SH-SY5Y (cell line): ENCODE measurements around the gene PRKCSH.

Experiments used
- GATA2 ChIP-seq: IDR thresholded peaks from 2 replicates; pipeline ENCODE4 v1.6.1; 2011; ENCODE audit warnings: mild to moderate bottlenecking, low read depth, low read length
- GATA3 ChIP-seq: IDR thresholded peaks from 2 replicates; pipeline ENCODE4 v1.6.1; 2011; ENCODE audit warnings: low read depth, mild to moderate bottlenecking, low read length, moderate library complexity

PRKCSH gene

GRCh38 chr19:11435057-11435832 is at the start of gene PRKCSH, which contains the start of gene ODAD3:
Gene PRKCSH, plus strand, starts transcription at chr19:11435635. Its CDS starts 483 bp downstream, at chr19:11436118.
Gene ODAD3, minus strand, starts transcription at chr19:11435121. Its CDS starts 105 bp downstream, at chr19:11435016.
- no peak for TF ChIP-seq GATA3

GRCh38 chr19:11387162-11388034 is 48.0 kb upstream of the PRKCSH start:
- TF ChIP-seq GATA3, result no peak
- no peak for TF ChIP-seq GATA2

GRCh38 chr19:11390359-11390758 is 45.1 kb upstream of the PRKCSH start:
- no peak for TF ChIP-seq GATA3
- no peak for TF ChIP-seq GATA2

GRCh38 chr19:11390933-11391680 is 44.3 kb upstream of the PRKCSH start:
- TF ChIP-seq GATA3, result no peak
- TF ChIP-seq GATA2, result no peak

GRCh38 chr19:11397089-11397610 is 38.3 kb upstream of the PRKCSH start:
- no peak for TF ChIP-seq GATA2
- no peak for TF ChIP-seq GATA3

GRCh38 chr19:11399667-11400066 is 35.8 kb upstream of the PRKCSH start:
- TF ChIP-seq GATA3 (no peak), GATA2 (no peak)

GRCh38 chr19:11400798-11401197 is 34.6 kb upstream of the PRKCSH start:
- TF ChIP-seq GATA2 (no peak), GATA3 (no peak)

- no peak for TF ChIP-seq GATA3
- TF ChIP-seq GATA2, result no peak
Measured at GRCh38 chr19:11401808-11402543, 33.5 kb upstream of the PRKCSH start.

GRCh38 chr19:11404588-11405222 is 30.7 kb upstream of the PRKCSH start:
- no peak for TF ChIP-seq GATA3
- TF ChIP-seq GATA2, result no peak

GRCh38 chr19:11405846-11406643 is 29.4 kb upstream of the PRKCSH start:
- TF ChIP-seq GATA3, result no peak
- TF ChIP-seq GATA2, result no peak

- TF ChIP-seq GATA2 (no peak), GATA3 (no peak)
Measured at GRCh38 chr19:11408591-11408990, 26.8 kb upstream of the PRKCSH start.

GRCh38 chr19:11410682-11411081 is 24.8 kb upstream of the PRKCSH start:
- TF ChIP-seq GATA2, result no peak
- no peak for TF ChIP-seq GATA3
